Left renal cortex interstitium (tissue), 4 donors: ENCODE results near the gene TOX3. TPM values are rescaled to one million over a fixed set of nuclear protein-coding genes. Genes with fewer than 3 reads are reported as not detected.

Experiments used
- DNase-seq, 4 donors: peaks; one replicate each; pipeline ENCODE4 v3.0.0-alpha.2; 2013; ENCODE audit warnings: low read depth in 4 of 4, low spot score in 2 of 4, missing footprints in 1 of 4
- polyA plus RNA-seq, 4 donors: library from polyadenylated mRNA; unstranded; fragments of 120-200 nt; gene quantifications; one replicate each; pipeline ENCODE4 v1.2.1, GENCODE V29; 2013; ENCODE audit not compliant: insufficient read length in 4 of 4

TOX3 gene
- polyA plus RNA-seq, 4 donors = 28.9 to 33.2 (median 32.5) TPM

DNA sequence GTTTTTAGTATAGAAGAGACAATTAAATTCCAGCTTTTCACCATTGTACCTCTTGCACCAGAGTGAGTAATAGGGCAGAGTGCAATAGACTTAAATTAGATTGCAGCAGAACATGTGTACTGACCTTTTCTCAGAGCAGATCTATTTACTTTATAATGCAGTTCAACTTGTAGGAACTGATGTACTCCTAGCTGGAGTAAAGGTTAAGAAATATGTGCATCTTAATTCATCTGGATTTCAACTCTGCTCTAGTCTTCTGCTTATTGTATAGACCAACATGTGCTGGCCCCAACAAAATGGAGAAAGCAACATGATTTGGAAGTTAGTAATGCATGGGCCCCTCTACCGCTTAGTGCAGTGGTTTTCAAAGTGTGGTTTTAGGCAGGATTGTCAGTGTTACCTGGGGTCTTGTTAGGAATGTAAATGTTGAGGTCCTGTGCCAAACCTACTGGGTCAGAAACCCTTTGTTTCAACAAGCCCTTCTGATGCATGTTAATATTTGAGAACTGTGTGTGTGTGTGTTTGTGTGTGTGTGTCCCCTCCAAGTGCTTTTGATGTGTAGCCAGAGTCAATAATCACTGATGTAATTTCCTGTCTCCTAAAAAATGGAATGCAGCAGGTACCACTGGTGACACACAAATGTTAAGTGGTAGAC lies 138.6 kb downstream of the TOX3 start:
- no peak for DNase-seq

DNA sequence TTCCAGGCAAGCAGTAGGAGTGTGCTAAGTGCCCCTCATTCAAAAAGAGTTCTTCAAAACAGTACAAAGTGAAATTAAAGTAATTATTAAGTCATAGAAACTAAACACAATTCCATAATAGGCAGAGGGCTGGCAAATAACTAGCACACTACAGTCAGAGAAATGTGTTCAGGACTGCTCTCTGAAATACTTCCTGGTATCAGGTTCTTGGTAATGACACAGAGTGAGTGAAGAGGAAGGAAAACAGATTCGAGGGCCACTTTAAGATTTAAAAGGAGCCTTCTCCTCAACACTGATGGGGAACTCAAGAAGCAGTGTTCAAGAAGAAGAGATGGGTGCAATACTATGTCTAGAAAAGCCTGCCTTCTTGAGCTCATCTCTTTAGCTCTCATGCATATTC lies 139.2 kb downstream of the TOX3 start:
- DNase-seq = no peak

DNA sequence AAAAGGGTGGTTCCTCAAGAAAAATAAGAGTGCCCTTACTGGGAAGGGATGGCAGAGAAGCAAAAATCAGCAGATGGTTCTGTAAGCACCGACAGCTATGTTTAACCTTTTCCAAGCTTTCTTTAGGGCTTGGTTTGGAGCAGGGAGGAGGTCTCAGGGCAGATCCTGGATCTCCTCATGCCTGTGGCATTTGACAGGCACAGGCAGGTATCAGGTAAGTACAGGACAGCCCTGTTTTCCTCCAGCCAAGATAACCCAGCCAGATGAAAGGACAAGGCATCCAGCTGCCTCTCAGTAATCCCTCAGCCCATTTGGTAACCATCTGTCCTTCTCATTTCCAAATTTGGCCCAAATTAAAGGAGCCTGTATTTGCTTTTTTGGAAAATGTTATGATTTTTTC lies 141.5 kb downstream of the TOX3 start:
- DNase-seq = no peak

DNA sequence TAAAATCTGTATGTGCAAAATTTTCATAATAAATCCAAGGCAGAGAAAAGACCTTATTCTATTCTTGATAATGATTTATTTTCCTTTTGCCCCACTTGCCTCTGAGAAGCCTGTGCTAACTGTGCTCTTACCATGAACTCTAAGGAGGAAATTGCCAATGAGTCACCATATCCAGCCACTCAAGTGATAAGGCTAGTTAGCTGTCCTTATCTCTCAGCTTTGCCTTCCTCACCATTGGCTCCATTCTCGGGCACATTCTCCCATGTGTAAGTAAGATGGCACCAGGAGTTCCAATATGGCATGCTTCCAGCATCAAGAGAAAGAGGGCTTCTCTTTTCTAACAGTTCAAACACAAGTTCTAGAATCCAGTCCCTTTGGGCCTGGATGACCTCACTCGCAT lies 142.4 kb downstream of the TOX3 start:
- DNase-seq = no peak

DNA sequence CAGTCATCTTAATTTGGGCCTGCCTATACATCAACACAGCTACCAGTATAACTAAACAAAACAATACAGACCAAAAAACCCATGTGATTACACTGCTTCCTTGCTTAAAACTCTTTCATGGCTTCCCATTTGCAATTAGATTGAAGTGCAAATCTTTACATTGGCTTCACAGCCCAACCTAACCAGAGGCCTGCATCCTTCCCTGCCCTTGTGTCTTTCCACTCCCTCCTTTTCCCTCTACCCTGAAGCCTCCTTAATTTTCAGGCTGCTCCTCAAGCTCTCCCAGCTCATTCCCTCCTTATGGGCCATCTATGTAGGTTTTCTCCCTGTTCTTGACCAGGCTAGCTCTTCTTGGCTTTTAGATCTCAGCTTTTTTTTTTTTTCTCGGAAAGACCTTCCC lies 147.8 kb downstream of the TOX3 start:
- no peak for DNase-seq

DNA sequence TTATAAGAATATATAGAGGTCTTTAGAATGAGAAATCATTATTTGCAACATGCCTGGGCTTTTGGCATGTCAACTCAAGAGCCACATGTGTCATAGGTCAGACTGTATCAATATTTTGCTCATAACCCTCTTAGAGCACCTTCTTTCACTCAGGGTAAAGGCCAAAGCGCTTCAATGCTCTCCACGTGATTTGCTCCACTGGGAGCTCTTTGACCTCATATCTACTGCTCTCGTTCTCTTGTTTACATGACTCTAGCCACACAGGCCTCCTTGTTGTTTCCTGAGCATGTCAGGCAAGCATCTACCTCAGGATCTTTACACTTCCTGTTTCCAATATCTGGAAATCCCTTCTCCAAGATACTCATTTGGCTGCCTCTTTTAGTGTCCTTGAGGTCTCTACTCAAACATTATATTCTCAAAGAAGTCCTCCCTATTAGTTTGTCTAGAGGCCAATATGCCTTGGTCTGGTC lies 148.4 kb downstream of the TOX3 start:
- no peak for DNase-seq

DNA sequence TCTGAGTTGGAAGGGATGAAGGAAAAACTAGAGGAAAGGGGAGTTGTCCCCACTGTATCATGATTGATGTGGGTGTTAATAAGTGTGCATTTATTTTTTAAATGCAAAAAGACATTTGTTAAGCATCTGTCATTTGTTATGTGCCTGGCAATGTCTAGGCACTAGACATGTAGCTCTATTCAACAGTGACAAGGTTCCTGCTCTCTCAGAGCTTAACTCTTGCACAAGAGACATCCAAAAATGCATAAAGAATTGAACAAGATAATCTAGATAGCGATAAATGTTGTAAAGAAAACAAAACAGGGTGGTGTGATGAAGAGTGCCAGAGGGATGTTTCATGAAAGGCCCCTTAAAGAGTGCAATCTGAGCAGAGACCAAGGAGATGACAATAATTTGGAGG lies 148.9 kb downstream of the TOX3 start:
- no peak for DNase-seq

DNA sequence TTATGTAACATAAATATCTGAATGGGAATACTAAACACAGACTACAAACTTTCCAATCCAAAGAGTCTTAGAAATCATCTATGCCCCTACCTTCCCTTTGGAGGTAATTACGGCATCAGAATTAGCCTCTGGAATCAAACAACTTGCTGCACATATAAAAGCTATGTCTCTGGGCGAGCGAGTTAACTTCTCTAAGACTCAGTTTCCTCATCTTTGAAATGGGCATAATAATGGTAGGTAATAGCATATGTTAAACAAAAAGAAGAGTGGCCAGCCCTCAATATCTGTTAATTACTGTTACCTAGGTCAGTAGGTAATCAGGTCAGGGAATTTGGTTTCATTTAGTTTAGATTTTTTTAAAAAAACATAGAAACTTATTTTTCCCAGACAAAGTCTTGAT lies 153.5 kb downstream of the TOX3 start:
- DNase-seq = no peak

DNA sequence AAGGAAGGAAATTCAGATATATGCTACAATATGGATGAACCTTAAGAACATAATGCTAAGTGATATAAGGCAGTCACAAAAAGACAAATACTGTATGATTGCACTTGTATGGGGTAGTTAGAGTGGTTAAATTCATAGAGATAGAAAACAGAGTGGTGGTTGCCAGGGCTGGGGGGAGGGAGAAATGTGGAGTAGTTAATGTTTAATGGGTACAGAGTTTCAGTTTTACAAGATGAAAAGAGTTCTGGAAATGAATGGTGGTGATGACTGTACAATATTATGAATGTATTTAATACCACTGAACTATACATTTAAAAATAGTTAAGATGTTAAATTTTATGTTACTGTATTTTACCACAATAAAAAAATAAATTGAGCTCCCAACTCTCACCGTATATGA lies 157.9 kb downstream of the TOX3 start:
- DNase-seq = no peak
